Inflammatory macrophage treated with lipopolysaccharide for 4 hours (primary cell): ENCODE results near the gene KCNG2.

ENCODE experiments used
- DNase-seq: peaks from one replicate; pipeline ENCODE4 v3.0.0-alpha.2; 2020

KCNG2 gene

DNA sequence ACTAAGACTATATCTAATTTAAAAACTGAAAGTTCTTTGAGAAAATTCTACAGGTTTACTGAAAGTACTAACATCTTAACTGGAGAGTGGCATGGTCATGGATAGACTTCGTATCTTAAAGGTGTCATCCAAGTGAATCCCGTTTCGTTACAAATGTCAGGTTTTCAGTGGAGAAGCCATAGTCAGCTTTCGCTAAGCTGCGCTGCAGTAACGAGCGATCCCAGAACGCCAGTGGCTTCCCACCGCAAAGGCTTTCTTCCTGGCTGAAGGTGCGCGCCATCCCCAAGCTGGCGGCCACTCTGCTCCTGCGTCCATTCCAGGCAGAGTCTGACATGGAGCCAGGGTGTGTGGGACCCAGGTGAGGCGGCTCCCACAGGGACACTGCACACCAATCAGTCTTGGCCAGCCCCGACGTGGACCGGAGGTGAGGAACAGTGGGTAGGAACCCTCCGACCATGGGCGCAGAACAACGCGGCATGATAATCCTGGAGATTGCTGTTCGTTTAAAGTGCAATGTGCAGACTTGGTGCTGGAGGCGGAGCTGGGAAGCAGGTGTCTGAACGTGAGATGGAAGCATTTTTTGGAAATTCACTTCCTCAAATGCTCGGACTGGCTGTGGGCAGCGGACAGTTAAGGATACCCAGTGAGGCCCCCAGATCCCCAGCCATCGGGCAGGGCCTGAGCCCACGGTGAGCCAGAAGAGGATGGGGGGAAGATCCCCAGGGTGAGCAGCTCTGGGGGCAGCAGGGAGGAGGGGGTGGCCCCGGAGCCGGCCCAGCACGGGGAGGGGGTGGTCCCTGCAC lies 27.8 kb upstream of the KCNG2 start:
- no peak for DNase-seq

DNA sequence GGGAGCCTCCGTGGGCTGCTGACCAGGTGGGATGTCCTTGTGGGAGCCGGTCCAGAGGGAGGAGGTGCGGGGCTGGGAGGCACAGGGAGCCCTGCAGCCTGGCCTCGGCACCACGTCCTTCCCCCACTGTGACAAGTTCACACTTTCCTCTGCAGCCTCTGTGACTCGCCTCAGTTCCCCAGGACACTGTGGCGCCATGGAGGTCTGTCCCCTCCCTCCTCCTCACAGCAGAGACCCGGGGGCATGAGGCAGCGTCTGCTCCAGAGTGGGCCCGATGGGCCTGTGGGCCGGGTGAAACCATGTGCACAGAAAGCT lies 27.3 kb upstream of the KCNG2 start:
- DNase-seq: no peak

DNA sequence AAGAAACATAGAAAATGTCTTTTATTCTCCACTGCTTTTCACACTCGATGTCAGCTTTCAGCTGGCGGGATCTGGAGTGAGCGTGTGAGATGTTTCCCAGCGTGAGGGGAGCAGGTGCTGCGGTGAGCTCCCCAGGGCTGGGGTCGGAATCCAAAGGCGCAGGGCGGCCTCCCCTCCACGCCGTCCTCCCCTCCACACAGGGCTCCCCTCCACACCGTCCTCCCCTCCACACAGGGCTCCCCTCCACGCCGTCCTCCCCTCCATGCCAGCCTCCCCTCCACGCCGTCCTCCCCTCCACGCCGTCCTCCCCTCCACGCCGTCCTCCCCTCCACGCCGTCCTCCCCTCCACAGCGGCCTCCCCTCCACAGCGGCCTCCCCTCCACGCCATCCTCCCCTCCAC lies 26.9 kb upstream of the KCNG2 start:
- no peak for DNase-seq

DNA sequence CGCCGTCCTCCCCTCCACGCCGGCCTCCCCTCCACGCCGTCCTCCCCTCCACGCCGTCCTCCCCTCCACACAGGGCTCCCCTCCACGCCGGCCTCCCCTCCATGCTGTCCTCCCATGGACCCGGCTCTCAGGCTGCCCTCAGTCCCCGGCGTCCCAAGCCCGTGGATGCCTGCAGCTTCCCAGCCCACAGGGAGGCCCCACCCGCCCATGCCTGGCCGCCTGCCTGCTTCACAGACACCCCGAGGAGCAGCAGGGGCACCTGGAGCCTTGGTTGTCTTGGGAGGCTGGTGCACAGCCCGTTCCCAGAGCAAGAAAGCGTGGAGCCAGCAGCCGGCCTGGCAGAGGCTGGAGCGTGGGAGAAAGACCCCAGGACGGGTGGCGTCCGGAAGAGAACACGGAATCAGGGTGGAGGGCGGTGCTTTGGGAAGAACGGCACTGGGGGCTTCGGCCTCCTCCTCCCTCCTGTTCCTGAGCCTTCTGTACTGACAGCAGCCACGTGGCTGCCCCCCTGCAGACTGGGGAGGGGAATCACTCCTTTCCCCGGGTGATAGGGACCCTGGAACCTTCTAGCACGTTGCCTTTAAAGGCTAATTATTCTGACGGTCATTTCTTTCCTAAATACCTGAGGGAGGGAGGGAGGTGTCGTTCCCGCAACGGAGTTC lies 26.2 kb upstream of the KCNG2 start:
- no peak for DNase-seq

DNA sequence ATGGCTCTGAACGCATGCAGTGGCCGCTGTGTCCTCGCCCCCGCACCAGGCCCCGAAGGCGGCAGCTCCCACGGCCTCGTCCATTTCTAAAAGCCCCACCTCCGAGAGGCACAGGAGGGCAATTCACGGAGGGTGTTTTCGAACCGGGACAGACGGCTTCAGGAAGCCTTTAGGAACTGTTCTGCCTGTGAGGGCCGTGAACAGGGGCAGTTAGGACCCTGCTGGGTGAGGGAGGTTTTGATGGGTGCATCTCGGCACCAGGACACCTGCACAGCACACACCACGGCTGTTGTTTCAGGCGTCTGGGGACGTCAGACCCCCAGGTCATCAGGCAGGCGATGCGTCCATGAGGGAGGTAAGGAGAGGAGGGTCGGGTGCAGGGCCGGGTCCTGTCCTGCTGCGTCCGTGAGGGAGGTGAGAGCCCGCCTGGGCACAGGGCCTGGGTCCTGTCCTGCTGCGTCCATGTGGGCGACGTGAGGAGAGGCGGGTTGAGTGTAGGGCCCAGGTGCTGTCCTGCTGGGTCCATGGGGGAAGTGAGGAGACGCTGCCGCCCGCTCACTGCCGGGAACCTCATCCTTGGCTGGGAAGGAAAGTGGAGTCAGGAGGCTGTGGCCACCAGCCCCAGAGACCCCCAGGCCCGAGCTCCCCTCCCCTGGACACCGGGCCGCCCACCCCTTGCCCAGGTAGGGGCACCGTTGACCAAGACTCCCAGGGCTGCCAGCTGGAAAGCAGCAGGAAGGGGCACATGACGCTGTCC lies 25.5 kb upstream of the KCNG2 start:
- no peak for DNase-seq

DNA sequence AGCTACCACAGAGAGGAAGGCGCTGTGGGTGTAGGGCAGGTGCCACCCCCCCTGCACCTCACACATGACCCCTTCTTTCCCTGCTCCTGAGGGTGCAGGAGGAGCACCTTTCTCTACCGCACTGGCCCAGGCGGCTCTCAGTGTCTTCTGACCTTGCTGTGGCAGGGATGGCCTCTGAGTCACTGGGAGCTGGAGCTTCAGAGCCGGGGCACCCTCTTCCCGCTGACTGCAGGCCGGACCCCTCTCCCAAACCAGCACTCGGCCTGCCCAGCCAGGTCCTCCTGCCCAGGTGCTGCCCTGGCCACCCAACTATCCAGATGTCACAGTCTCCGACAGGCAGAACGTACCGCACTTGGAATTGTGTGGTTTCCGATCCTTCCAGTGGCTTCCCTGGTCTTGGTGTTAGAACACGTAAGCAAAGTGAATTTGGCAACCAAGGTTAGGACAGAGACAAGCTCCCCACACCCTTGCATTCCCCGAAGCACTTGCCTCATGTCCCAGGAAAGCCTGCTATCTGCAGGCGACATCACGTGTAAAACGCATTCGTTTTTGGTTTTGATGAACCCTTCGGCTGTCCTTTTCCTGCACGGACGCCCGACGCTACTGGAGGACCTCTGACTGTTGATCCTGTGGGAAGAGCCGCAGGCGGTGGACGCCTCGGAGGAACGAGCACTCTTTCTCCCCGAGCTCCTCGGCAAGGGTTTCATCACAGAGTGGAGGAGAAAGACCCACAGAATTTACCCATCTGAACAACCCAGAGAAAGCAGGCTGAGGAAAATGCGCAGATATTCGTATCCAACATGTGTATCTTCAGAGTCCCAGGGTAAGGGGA lies 24.7 kb upstream of the KCNG2 start:
- no peak for DNase-seq

DNA sequence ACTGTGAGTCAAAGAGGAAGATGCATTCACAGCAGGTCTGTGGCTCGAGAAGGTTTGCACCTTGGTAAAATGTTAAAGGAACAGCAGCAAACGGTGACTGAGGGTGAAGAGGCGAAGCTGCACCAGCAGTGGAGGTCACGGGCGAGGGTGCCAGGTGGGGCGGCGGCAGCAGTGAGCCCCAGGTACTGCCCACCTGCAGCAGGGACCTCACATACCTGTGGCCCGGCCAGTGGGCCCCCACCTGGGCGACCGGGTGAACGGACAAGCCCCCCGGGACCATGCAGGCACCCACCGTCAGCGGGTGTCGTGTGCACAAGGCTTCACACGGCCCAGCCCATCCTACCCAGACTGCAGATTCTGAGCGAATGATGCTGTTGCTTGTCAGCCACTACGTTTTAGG lies 23.6 kb upstream of the KCNG2 start:
- no peak for DNase-seq

DNA sequence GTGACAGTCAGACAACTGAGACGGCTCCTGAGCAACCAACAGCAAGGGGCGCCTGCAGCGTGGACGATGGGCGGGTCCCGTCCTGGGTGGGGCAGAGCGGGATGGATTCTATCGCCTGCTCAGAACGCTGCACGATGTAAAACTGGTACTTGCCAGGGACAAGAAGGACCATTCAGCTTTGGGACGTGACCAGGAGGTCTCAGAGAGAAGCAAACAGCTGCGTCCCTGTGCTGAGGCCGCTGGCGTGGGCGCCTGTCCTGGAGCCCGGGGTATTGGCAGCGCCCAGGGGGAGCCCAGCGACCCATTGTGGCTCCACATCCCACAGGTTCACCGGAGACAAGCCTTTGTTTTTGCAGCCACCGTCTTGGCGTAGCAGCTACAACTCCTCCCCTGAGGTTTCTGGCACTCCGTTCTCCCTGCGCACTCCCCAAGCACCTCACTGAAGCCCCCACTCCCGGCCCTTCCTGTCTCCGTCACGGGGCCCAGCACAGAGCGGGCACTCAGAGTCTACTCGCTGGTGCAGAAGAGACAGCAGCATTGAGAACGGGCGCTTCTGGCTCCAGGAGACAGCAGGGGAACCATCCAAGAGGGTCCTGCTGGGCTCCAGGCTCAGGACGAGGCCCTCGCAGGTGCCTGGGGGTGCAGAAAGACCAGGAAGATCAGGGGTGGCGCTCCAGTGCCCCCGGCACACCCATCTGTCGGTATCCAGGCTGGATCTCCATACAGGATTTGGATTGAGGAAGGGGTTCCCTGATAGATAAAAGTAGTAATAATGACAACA lies 22.1 kb upstream of the KCNG2 start:
- no peak for DNase-seq

DNA sequence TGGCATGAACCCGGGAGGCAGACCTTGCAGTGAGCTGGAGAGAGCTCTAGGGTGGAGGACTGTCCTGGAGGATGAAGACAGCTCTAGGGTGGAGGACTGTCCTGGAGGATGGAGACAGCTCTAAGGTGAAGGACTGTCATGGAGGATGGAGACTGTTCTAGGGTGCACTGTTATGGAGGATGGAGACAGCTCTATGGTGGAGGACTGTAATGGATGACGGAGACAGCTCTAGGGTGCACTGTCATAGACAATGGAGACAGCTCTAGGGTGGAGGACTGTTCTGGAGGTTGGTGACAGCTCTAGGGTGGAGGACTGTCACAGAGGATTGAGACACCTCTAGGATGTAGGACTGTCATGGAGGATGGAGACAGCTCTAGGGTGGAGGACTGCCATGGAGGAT lies 21.1 kb upstream of the KCNG2 start:
- DNase-seq: no peak

DNA sequence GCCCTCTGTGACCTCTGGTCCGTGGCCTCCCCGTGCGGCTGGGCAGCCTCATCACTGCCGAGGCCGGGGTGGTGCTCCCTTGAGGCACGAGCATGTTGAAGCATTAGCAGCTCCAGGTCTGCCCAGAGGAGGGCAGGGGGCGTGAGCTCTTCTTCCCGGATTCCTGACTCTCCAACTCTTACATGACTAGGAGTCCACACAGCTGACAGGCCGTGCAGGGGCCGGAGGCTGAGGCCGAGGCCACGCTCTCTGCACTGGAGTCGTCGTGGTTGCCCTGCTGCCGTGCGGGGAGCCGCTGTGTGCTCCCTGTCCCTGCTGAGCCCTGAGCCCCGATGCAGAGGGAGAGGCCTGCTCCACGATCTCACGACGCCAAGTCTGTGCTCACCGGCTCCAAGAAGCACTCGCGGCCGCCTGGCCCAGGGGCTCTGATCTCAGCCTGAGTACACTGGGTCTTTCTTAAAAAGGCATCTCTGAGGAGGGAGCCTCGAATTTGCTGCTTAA lies 19.4 kb upstream of the KCNG2 start:
- DNase-seq: no peak

DNA sequence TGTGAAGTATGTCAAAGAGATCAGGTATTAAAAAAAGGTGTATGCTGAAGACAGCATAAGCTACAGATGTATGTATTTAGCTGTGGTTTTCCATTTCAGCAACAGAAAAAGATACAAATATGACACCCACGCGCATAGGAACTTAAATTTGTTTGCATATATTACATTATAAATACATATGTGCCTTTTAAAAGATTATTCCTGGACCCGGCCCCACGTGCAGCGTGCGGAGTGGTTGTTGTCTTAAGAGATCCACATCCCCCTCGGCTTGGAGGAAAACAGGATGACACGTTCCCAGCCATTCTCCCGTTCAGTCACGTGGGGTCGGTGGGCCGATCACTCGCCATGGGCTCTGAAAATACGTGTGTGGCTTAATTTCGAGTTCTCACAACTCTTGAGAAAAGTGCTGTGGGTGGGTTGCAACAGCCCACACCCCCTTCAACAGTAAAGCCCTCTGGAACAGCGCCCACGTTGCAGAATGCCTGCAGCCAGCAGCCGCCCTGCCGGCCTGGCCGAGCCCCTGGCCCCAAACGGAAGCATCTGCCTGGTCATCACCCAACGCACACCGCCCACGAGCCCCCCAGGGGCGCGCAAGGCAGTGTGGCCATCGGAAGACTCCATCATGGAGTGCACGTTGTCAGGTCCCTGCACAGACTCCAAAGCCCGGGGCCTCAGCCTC lies 18.6 kb upstream of the KCNG2 start:
- no peak for DNase-seq

DNA sequence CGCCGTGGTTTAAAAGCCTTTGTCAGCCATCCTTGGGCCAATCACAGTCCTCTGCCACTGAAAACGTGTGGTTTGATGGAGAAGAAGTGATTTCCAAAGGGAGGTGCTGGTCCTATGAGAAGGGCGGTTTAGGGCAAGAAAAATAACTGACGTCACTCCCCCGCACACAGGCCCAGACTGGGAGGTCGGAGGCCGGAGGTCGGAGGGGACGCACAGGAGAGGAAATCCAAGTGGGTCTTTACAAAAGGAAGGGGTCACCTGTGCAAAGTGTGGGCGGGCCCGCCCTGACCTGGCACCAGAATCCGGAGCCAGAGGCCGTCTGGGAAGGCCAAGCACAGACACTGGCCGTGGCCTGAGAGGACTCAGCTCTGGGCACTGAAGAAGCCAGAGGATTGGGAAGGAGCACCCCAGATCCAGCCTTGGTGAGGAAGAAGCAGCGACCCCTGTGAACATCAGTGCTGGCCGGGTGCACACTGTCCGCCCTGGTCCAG lies 18.0 kb upstream of the KCNG2 start:
- no peak for DNase-seq

DNA sequence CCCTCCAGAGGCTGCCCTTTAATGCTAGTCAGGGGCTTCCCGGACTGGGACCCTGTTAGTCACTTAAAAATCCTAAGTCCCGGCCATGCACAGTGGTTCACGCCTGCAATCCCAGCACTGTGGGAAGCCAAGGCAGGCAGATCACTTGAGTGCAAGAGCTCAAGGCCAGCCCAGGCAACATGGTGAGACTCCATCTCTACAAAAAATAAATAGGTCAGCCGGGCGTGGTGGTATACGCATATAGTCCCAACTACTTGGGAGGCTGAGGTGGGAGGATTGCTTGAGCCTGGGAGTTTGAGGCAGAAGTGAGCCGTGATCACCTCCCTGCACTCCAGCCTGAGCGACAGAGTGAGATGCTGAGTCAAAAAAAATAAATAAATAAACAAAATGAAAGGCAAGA lies 17.2 kb upstream of the KCNG2 start:
- no peak for DNase-seq

DNA sequence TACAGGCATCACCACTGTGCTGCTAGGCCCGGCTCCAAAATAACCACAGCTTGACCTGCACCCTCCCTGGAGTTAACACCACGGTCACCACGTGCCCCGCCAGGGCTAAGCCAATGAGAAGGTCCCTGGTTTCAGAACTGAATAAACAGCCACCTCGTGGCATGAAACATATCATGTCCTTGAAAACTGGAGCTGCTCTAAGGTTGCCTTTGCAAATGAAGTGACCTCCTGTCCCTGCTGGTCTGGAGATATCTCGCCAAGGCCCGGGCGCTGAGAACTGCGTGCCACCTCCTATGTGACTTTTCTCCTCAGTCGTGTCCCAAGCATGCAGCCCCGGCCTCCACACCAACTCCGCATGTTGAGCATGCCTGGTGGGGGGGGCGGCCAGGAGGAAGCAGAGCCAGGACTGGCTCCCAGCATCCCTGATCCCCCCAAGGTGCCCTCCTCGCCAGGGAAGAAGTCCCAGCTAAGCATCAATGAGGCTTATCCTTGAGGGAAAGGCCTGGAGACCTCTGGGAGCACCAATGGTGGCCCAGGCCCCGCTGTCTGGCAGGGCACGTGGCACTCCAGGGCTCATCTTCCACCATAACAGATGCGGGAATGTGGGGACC lies 16.3 kb upstream of the KCNG2 start:
- DNase-seq: no peak

DNA sequence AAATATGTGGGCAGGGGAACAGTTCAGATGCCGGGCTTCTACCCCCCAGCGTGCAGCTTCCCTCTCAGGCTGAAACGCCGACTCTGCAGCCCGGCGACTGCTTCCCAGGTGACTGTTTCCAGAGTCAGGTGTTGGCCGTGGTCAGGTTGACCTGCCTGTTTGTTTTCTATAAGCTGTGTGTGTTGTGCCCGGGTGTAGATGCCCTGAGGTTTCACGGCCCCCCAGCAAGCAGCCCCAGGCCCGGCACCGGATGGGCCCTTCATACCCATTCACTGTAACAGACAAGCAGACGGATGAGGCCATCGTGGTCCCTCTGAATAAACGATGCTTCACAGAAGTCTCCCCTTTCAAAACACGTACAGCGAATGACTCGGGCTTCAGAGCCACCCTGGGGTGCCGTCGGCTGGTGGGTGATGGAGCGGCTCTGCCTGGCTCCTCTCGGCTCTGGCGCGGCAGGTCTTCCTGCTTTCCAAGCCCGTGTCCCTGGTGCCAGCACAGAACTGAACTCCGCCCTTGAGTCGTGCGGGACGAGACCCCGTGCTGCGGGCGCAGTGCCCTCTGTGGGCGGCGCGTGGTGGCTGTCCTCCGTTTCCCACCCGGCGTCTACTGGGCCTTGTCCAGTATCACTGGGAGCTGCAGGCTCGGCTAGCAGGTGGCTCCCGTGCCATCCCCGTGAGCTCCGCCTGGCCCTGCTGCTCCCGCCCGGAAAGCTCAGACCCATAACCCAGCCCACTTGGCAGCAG lies 15.0 kb upstream of the KCNG2 start:
- DNase-seq: no peak

DNA sequence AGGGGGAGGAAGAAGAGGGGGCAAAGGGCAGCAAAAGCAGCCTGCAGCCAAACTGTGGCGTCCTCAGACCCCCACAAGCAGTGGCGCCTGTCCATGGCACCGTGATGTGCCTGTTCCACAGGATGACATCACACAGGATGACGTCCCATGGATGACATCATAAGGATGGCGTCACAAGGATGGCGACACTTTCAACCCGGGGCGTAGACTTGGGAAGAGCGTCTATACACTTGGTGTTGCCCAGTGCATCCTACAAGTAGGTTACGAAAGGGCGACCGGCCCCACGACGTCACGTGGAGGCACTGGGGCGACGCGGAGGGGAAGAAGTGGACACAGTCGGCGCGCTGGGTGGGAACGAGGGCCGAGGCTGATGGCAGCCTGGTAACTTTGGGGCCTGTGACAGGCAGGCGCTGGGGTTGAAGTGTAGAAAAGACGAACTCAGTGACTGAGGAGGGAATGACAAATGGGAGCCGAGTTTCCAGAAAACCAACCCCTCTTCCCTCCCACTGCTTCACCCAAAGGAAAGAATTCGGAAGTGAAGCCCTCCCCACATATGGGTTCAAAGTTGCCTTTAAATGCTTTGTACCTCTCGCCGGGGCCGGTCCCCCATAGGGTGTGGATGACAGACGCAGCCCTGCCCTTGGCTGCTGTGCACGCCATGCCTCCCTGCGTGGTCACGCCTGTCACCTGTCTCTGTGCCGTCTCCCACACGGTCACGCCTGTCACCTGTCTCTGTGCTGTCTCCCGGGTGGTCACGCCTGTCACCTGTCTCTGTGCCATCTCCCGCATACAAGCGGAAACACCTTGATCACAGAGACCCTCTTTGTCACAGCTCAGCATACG lies 13.4 kb upstream of the KCNG2 start:
- no peak for DNase-seq

DNA sequence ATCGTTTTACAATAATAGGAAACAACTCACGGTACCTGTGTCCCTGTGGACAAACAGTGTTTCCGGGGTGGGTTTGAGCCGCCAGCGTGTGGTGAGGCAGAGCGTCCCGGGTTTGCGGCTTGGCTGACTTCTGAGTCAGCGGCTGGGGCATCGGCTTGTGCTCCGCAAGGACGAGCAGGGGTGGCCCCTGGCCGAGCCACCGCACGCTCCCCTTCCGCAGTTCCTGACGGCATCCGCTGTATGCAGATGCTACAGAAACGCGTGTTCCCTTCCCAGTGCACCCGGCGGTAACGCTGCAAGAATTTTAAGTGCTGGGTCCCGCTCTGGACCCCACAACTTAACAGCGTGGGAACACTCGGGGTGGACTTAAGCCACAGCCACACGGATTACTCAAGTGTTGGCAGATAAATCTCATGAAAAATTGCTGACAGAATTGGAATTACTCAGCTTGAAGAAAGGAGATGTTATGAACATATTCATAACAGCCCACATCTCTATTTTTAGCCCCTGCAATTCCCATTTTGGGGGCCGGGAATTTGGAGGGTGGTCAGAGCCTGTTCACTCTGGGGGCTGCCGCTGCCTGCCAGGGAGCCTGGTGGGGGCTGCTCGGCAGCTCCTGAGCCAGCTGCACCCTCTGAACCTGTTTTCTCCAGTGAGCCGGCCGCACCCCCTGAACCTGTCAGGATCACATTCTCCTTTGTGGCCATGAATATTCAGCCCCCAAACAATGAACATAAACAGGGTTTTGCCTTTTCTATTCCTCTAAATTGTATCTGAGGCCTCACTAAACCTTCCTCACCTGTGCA lies 12.6 kb upstream of the KCNG2 start:
- DNase-seq: no peak

DNA sequence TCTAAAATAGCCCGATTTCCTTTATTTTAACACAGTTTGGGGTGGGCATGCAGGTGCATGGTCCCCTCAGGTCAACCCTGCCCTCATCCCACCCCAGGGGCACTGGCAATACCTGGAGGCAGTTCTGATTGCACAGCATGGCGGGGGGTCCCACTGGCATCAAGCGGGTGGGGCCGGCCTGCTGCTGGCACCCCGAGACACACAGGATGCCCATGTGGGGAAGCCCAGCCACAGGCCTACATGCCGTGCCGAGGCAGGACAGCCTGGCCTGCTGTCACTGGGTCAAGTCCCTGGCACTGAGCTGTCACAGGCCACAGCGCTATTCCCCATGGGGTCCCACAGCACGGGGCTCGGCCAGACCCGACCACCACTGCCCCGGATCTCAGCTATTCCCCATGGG lies 11.9 kb upstream of the KCNG2 start:
- DNase-seq: no peak
